GM19193 (cell line): ENCODE measurements around the gene INPP4B.

Experiments used
- POLR2A ChIP-seq: IDR thresholded peaks from 4 replicates; pipeline ENCODE4 v1.6.1; 2011; ENCODE audit not compliant: insufficient read depth, insufficient read length; ENCODE audit errors: extremely low read depth

The INPP4B gene

DNA sequence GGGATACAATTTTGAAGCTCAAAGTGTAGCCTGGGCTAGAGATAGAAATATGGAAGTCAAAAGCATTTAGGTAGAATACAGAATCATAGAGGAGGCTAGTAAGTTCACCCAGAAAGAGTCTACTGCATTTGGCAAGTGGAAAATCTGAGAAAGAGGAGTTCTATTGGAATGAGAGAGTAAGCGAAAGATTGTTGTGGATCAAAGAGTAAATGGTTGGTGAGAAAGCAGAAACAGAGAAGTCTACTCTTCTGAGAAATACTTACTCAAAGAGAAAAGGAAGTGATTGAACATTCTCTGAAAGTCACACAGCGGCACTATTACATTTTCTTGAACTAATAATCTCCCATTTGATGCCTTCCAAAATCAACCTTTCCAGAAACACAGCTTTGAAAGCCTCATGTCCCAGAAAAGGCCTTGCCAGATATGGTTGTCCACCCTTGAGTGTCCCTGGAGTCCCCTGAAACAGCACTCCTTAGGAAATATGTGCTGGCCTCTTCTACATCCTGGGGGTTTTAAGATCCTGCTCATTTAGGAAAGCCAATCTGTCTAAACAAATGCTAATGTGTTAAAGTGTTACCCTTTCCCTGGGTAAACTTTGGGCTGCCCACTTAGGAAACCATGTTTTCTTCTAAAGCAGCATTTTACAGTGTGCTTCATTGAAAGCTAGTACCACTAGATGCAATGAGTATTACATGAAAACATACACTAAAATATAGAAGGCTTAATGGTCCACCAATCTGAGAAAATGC lies 132.6 kb downstream of the INPP4B start:
- TF ChIP-seq POLR2A, result no peak

GRCh38 chr4:142708231-142708630 lies 137.9 kb downstream of the INPP4B start:
- TF ChIP-seq POLR2A, result no peak

DNA sequence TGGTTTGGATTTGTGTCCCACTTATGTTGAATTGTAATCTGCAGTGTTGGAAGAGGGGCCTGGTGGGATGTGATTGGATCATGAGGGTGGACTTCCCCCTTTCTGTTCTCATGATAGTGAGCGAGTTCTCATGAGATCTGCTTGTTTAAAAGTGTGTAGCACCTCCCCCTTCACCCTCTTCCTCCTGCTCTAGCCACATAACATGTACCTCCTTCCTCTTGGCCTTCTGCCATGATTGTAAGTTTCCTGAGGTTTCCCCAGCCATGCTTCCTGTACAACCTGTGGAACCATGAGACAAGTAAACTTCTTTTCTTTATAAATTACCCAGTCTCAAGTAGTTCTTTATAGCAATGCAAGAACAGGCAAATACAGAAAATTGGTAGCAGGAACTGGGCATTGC lies 138.7 kb downstream of the INPP4B start:
- TF ChIP-seq POLR2A, result no peak

DNA sequence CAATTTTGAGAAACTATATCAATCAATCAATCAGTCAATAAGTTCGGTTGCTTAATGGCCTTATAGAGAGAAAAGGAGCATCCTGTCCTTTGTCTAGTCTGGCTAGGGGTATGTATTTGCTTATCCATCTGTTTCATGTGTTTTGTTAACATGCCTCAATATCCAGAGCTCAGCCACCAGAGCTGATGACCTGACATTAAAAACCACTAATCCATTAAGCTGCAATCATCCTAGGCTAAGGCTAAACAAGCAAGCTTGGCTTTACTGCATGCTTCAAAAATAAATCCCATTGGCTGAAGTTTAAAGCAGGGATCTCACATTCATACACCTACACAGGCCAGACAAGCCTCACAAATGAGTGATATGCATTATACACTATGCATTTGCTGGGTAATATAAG lies 139.7 kb downstream of the INPP4B start:
- TF ChIP-seq POLR2A, result no peak

GRCh38 chr4:142705820-142706219 lies 140.3 kb downstream of the INPP4B start:
- TF ChIP-seq POLR2A, result no peak

DNA sequence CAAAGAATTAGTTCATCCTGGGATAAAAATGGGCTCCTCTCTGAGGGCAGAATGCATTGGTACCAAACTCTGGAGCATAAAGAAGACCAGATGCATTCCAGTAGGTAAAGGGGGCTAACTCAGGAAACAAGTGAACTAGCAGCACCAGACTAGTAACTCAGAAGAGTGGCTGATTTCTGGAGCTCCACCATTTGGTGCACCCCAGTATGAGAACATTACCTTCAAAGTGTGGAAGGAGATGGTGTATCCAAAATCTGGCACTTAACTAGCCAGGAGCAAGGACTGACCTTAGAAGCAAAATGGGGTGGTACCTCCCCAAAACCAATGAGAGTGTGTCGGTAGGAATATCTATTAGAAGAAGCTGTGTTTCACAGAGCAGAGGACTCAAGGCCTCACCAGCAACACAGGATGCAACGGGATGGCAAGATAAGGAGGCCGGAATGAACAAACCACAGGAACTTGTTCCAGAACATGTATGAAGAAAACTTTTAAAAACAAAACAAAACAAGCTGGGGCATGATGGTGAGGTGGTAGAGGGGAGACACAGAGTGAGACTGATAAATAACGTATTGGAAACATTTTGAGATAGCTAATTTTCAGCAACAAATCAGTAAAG lies 142.3 kb downstream of the INPP4B start:
- no peak for TF ChIP-seq POLR2A

DNA sequence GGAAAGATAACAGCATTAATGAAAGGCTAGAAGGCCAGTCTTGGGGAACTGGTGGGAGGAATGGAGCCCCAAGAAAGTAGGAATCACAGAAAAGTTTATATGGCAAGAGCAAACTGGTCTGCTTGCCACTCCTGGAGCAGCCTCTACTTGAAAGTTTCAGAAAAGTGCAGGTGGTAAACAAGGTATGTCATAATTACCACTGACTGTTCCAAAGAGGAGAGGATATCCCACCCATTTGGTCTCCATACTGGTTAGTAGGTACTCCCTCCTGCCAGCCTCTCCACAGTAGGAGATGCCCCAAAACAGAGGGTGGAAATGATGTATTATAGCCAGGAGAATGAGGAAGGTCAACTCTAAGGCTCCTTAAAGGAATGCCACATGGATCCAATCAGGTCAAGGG lies 145.1 kb downstream of the INPP4B start:
- TF ChIP-seq POLR2A, result no peak

DNA sequence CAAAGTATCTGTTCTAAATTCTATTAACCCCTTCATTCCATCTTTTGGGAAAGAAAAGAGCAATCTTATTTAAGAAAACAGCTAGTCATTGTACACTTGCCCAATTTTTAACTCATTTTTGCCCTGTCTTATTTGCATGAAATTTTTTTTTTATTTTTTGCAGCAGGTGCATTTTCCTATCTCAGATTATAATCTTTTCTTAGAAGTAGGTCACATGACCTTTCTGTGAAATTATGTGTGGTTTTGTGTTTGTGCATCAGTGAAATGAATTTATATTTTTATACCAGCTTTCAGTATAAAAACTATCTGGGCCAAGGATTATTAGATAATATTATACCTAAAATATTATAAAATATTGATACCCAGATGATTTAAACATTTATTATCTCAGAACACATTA lies 145.6 kb downstream of the INPP4B start:
- no peak for TF ChIP-seq POLR2A

DNA sequence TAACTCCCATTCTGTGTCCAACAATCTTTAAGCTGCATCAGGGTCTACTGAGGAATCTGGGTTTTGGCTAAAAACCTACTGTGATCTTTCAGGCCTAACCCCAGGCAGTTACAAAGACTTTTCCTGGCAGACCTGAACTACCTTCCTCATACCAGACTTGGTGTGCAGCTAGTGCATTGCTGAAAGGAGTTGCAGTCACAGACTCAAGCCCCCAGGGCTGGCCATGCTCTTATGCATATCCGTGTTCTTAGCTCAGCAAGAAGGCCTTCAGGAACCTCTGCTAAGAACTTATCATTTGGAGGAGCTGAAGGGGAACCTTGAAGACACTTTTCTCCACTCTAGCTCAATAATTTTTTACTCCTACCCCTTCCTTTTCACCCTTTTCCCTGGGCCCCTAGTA lies 147.5 kb downstream of the INPP4B start:
- TF ChIP-seq POLR2A, result no peak

- no peak for TF ChIP-seq POLR2A
These were observed 148.2 kb downstream of the INPP4B start for GRCh38 chr4:142697928-142698327.

DNA sequence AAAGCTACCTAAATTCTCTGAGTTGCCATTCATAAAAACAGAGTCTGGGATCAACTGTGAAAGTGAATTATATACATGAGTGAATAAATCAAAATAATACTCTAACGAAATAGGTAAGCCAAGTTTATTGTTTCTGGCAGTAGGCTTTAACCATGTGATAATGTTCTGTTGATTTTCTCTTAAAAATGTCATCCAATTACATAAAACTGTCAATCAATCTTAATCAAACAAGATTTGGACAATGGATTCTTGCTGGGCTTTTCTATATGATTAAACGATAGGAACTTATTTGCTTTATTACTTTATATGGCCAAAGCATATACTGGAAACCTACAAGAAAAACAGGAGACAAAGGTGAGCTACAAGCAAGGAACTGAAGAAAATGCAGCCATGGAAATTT lies 148.8 kb downstream of the INPP4B start:
- TF ChIP-seq POLR2A, result no peak

- no peak for TF ChIP-seq POLR2A
These were observed 149.6 kb downstream of the INPP4B start for GRCh38 chr4:142696334-142697122.

DNA sequence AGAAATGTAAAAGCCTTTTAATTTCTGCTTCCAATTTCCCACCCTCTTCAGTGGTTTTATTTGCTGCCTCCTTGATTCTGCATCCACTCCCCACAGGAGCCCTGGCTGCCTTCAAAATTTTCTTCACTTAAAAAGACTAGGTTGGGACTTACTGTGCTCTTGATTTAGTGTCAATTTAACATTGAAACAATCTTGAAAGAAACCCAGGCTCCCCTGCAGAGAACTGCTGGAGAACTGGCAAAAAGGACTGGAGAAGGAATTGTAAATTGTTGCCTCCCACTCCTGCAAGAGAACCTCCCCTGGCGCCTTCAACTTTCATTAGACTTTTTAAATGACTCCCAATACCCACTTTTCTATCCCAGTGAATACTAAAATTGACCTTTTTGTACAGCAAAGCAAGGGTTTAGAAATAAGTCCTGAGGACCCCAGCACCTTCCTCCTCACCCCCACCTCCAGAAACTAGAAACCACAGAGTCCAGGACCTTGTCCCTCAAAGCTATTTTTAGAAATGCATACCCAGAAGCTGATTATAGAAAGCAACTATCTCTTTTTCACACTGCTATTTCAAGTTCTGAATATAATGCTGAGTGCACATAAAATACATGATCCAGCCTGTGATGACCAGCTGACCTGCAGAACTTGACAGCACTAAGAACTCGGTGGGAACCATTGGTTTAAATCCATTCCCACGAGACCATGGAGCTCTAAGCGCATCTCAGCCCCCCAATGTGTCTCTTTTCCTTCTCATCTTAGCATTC lies 155.5 kb downstream of the INPP4B start:
- TF ChIP-seq POLR2A, result no peak

GRCh38 chr4:142687547-142688275 lies 158.4 kb downstream of the INPP4B start:
- no peak for TF ChIP-seq POLR2A
